GM12801 (cell line): ENCODE results near the gene DBNL.

Experiments
- TF ChIP-seq, protein P1 (sequence below): IDR thresholded peaks from one replicate; pipeline ENCODE4 v1.5.1; 2011; ENCODE audit warnings: control low read depth; ENCODE audit not compliant: insufficient read length; ENCODE audit errors: extremely low read depth

Gene DBNL

DNA sequence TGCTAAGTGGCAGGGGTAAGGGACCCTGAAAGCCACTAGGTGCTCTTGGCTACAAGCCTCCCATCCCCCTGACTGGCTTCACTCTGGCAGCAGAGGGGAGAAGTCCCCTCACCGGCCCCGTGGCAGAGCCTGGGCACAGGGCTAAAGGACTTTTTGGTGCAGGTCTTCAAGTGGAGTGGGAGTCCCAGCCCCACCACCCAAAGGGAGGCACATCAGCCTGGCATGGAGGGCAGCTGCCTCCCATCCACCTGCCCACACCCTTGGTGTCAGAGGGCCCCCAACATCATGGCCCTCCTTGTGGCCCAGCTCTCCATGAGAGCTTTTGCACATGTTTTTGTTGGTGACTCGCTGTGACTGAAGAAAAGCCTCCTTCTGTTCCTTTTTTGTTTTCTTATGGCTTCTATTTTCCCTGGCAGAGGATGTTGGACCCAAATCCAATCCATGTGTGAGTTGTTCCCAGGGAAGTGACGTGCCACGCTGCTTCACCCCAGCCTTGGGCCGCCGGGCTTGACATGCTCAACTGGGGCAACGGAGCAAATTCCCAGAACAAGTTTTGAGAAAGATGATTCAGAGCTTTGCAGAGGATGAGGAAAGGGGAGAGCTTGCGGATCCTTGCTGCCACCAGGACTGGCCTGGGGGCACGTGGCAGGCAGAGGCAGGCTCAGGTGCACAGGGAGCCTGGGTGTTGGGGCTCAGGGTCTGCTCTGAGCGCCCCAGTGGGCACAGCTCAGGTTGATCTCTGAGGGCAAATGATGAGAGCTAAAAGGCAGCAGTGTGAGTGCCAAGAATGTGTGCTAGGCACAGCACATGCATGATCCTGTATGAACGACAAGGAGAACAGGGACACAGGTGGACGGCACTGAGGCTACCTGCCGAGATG lies 57.7 kb downstream of the DBNL start:
- TF ChIP-seq, protein P1, sequence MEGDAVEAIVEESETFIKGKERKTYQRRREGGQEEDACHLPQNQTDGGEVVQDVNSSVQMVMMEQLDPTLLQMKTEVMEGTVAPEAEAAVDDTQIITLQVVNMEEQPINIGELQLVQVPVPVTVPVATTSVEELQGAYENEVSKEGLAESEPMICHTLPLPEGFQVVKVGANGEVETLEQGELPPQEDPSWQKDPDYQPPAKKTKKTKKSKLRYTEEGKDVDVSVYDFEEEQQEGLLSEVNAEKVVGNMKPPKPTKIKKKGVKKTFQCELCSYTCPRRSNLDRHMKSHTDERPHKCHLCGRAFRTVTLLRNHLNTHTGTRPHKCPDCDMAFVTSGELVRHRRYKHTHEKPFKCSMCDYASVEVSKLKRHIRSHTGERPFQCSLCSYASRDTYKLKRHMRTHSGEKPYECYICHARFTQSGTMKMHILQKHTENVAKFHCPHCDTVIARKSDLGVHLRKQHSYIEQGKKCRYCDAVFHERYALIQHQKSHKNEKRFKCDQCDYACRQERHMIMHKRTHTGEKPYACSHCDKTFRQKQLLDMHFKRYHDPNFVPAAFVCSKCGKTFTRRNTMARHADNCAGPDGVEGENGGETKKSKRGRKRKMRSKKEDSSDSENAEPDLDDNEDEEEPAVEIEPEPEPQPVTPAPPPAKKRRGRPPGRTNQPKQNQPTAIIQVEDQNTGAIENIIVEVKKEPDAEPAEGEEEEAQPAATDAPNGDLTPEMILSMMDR = no peak

- TF ChIP-seq, protein P1 = no peak
Observed at GRCh38 chr7:44102846-44103565, 58.5 kb downstream of the DBNL start.

GRCh38 chr7:44103566-44103922 lies 59.0 kb downstream of the DBNL start:
- TF ChIP-seq, protein P1 = no peak

- TF ChIP-seq, protein P1 = no peak
Observed at GRCh38 chr7:44103923-44104859, 59.7 kb downstream of the DBNL start, which contains the start of gene AEBP1. Gene AEBP1 (plus strand): TSS chr7:44104345. CDS start chr7:44104666, 321 bp downstream.

DNA sequence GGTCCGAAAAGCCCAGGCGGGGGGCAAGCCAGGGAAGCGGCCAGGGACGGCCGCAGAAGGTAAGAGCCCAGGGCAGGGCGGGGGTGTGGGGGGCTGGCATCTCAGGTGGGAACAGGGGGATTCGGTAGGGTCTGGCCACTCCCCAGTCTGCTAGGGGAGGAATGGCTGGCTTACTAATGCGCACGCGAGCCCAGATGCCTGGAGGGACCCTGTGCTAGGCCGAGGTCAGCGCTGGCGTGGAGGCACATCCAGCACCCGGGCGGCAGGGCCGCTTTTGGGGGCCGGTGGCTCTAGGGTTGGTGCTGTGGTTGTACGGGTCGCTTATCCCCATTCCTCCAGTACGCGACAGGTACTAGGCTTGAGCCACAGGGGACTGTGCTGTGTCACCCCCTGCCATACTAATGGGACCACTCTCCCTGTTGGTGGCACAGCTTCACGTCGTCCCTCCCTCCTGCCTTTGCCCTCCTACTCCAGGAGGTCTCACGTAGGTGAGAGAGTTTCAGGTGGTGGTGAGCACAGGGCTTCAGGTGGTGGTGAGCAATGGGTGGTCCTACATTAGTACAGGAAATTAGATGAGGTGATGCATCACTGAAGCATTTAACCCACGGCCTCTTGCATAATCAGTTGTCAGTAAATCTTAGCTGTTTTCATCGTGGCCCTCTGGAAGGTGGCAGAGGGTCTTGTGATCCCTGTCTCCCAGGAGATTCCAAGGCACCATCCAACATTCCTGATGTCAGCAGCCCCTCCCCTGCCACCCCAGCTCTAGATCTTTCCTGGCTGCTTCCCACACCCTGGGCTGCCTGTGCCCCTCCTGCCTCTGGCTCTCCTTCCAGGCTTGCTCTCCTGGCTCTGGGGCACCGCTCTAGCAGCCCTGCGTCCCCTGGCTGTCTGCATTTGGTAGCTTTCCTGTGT lies 60.6 kb downstream of the DBNL start:
- TF ChIP-seq, protein P1 = no peak

- TF ChIP-seq, protein P1 = no peak
Observed at GRCh38 chr7:44105832-44106231, 61.3 kb downstream of the DBNL start.
